HG02763 (cell line): ENCODE measurements around the gene KCNQ2.

Source experiments
- ATAC-seq: cut with Tn5 transposase; IDR thresholded peaks from one replicate; pipeline ENCODE4 v1.9.1; 2021; ENCODE audit warnings: mild to moderate bottlenecking, moderate library complexity; ENCODE audit not compliant: unreplicated experiment

KCNQ2 gene

DNA sequence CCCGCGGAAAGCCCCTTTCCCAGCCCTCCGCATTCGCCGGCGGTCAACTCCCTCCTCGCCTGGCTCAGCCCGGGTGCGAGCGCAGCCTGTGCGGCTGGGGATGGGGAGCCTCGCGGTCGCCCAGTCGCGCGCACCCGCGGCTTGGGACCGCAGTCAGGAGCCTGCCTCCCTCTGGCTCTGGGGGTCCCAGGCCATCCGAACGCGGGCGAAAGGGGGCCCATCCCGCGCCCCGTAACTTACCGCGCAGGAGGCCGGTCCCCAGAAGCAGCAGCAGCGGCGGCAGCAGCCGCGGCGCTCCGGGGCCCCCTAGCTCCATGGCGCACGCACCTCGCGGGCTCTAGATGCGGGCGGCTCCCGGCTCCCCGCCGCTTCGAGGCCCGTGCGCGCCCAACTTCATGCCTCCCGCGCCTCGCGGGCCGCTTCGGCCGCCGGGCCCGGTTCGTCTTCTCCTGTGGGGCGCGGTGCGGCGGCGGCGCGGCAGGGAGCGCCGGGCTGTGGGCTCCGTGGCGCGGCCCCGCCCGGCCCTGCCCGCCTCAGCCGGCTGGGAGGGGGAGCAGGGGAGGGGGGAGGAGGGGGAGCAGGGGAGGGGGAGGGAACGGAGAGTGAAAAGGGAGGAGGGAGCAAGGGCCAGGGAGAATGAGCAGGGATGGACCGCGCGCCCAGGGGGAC is 111.5 kb downstream of the KCNQ2 start, which contains the start of gene CHRNA4:
TSS of gene CHRNA4 (minus strand) at position 500 of the 669 bp plus-strand sequence. CDS start at position 316, 184 bp downstream.
- no peak for ATAC-seq

DNA sequence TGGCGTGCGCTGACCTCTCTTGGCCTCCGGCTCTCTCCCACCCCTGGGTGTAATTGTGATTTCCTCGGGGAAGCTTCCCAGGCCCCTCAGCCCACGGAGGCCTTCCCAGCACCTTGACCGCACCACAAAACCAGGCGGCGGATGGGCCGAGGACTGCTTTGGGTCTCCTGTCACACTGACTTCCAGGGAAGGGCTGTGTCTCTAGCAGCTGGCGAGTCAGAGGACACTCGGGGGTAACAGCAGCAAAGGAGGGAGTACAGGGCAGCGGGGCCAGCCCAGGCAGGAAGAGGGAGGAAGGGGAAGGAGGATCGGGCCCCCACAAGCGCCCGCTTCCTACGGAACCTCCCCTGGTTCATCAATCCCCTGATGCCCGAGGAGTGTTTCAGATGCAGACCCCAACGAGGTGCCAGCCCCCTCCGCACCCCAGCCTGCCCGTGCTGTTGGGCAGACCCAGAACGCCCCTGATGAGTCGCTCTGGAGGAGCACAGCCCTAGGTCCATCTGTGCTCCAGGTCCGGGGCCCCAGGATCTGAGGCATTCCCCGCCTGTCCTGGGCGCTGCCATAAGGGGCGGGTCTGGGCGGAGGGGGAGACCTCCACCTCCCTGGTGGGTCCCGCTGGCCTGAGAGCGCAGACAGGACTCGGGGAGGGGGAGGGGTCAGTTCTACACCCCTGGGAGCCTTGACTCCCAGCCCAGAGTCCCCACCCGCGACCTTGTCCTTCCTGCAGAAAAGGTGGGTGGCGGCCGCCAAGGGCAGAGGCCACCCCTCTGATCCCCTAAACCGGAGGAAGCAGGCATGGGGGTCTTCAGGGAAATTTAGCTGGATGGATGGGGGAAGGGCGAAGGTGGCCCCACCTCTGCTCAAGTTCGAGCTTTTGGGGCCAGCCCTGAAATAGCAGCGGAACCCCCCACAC is 112.3 kb downstream of the KCNQ2 start:
- no peak for ATAC-seq

DNA sequence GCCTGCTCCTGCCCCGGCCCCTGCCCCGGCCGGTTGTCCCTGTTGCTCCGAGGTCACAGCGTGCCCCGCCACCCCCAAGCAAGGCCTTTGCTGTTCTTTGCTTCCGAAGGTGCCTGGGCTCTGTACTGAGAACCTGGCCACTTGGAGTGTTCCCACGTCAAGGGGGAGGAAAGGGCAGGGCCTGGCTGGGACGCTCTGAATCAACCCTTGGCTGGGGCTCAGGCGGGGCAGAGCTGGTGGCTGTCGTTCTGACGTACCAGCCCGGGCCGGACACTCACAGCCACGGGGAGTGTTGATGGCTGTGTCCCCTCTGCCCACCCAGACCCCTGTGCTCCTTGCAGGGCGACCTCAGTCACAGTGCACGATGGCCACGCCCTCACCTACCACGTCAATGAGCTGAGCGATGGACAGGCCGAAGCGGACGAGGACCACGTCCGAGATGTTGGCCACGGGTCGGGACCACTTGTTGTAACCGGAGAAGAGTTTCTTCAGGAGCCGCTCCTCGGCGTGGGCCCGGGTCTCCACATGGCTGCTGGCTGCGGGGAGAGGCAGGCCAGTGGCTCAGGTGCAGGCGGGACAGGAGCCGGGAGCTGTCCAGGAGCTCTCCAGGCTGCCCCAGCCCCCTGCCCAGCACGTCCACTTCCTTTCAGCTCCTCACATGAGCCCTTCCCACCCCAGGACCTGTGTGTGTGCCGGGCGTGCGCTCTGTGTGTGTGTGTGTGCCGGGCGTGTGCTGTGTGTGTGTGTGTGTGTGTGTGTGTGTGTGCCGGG is 113.1 kb downstream of the KCNQ2 start:
- no peak for ATAC-seq

- ATAC-seq = no peak
Measured at GRCh38 chr20:63357921-63358905, 114.2 kb downstream of the KCNQ2 start.

GRCh38 chr20:63356931-63357879 is 115.2 kb downstream of the KCNQ2 start:
- ATAC-seq = no peak

DNA sequence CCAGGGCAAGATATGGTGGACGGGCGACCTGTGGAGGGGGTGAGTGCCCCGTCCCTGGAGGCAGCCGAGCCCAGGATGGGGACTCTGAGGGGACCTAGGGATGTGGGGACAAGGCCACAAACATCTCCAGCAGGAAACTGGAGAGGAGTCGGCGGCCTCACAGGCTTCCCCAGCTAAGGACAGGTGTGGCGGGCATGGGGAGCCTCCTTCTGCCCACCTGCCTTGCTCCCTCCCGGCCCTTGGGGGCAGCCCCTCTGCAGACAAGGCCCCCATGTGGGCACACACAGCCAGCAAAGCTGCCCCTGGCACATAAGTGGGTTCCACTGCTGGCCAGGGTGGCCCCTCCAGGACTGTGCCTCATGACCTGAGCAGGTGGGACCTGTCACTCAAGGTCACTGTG is 115.9 kb downstream of the KCNQ2 start:
- ATAC-seq = no peak

DNA sequence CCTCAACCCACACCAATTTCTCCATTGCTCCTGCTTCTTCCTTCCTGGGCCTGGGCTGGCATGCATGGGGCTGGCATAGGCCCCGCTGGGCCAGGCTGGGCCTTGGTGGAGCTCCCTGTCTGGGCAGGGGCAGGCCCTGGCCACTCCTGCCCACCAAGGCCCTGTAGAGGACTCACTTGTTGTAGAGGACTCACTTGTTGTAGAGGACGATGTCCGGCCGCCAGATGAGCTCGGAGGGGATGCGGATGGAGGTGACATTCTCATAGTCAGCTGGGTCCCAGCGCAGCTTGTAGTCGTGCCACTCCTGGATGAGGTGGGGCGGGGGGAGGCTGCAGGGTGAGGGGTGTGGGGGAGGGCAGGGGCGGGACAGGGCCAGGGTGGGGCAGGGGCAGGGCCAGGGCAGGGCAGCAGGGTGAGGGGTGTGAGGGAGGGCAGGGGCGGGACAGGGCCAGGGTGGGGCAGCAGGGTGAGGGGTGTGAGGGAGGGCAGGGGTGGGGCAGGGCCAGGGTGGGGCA is 116.6 kb downstream of the KCNQ2 start:
- ATAC-seq = no peak

DNA sequence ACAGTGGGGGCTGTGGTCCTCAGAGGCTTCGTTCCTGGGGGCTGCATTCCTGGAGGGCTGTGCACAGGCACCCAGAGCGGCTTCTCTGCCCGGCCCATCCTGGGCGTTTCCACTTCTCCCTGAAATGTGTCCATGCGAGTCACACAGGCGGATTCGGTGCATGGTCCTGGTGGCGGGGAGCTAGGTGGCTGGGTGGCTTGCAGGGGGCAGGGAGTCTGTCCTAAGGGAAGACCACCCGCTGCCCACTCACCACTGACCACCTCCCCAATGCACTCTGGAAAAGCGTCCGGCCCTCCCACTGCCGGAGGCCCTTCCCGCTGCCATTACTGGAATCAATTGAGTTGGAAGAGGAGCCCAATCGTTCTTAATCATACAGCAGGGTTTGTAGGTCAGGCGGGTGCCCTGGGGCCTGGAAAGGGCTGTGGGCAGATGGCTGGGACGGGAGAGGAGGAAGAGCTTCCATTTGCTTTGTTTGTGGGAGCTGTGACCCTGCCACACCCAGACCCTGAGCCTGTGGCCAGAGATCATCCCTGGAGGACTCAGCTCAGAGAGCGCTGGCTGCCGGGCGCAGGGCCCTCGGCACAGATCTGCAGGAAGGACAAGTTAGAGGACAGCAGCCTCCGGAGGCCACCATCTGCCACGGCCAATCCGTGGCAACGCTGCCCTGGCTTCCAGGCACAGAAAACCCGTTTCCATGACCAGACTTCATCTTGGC is 117.7 kb downstream of the KCNQ2 start:
- ATAC-seq = no peak

GRCh38 chr20:63352811-63353221 is 119.6 kb downstream of the KCNQ2 start:
- ATAC-seq = no peak

- no peak for ATAC-seq
Measured at GRCh38 chr20:63351811-63352591, 120.5 kb downstream of the KCNQ2 start.

DNA sequence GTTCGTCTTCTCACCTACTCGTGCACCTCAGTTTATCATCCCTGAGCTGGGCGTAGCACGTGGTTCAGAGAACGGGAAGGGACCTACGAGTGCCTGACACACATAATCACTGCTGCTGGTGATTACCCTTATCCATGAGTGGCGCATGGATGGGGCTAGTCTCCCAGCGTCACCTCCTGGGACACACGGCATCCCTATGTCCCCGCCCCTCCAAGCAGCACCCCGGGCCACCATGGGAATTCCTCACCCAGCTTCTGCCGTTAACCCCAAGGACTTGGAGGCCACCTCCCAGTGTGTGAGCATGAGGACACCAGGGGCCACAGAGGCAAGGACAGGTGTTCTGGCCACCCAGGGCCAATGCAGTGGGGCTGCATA is 121.1 kb downstream of the KCNQ2 start:
- ATAC-seq = no peak

GRCh38 chr20:63350597-63351325 is 121.7 kb downstream of the KCNQ2 start:
- no peak for ATAC-seq
